H9 (cell line): Measurements from ENCODE around the gene GRID2. TPM values are rescaled to one million over a fixed set of nuclear protein-coding genes. Genes with fewer than 3 reads are reported as not detected.
A peak's percentile ranks its signal among the peaks of the same experiment; 100 is the strongest.

Experiments used
- DNase-seq: peaks from one replicate; pipeline ENCODE4 v3.0.0-alpha.2; 2017
- H2AFZ ChIP-seq: one replicate; pipeline ENCODE4 v1.6.1; 2013; ENCODE audit warnings: mild to moderate bottlenecking, low read length, control low read depth, moderate library complexity
- H2AK5ac ChIP-seq: 2 replicates; pipeline ENCODE4 v1.6.1; 2013; ENCODE audit warnings: low read length, control low read depth, mixed read lengths; ENCODE audit not compliant: insufficient read length
- H2BK120ac ChIP-seq: one replicate; pipeline ENCODE4 v1.6.1; 2013; ENCODE audit warnings: low read depth, mild to moderate bottlenecking, low read length, control low read depth, inconsistent platforms; ENCODE audit not compliant: poor library complexity, severe bottlenecking
- H2BK12ac ChIP-seq: 2 replicates; pipeline ENCODE4 v1.6.1; 2013; ENCODE audit warnings: low read length, control low read depth, mixed read lengths, low read depth; ENCODE audit not compliant: insufficient read length
- H2BK15ac ChIP-seq: 2 replicates; pipeline ENCODE4 v1.6.1; 2013; ENCODE audit warnings: low read depth, low read length, control low read depth
- H2BK20ac ChIP-seq: one replicate; pipeline ENCODE4 v1.6.1; 2013; ENCODE audit warnings: low read depth, mild to moderate bottlenecking, low read length, control low read depth, inconsistent platforms; ENCODE audit not compliant: poor library complexity, severe bottlenecking
- H2BK5ac ChIP-seq: 2 replicates; pipeline ENCODE4 v1.6.1; 2013; ENCODE audit warnings: low read length, control low read depth, mixed read lengths; ENCODE audit not compliant: insufficient read length
- H3K14ac ChIP-seq: 2 replicates; pipeline ENCODE4 v1.6.1; 2013; ENCODE audit warnings: low read length, control low read depth; ENCODE audit not compliant: insufficient read depth
- H3K18ac ChIP-seq: 2 replicates; pipeline ENCODE4 v1.6.1; 2013; ENCODE audit warnings: low read depth, mild to moderate bottlenecking, mixed read lengths, low read length, control low read depth; ENCODE audit not compliant: insufficient read length
- H3K23ac ChIP-seq: 2 replicates; pipeline ENCODE4 v1.6.1; 2013; ENCODE audit warnings: low read length, control low read depth, mixed read lengths, low read depth; ENCODE audit not compliant: insufficient read length
- H3K23me2 ChIP-seq: 2 replicates; pipeline ENCODE4 v1.6.1; 2013; ENCODE audit warnings: low read depth, mild to moderate bottlenecking, mixed read lengths, low read length, control low read depth; ENCODE audit not compliant: insufficient read length, poor library complexity, severe bottlenecking
- H3K27ac ChIP-seq: 2 replicates; pipeline ENCODE4 v1.5.1; 2013; ENCODE audit warnings: low read length, control low read depth, mixed read lengths, low read depth; ENCODE audit not compliant: insufficient read length
- H3K27me3 ChIP-seq: 2 replicates; pipeline ENCODE4 v1.6.1; 2013; ENCODE audit warnings: low read length, control low read depth, inconsistent platforms; ENCODE audit not compliant: insufficient read depth
- H3K4ac ChIP-seq: 2 replicates; pipeline ENCODE4 v1.6.1; 2013; ENCODE audit warnings: low read depth, mild to moderate bottlenecking, control low read depth, inconsistent platforms, low read length, moderate library complexity
- H3K4me1 ChIP-seq: 2 replicates; pipeline ENCODE4 v1.6.1; 2013; ENCODE audit warnings: low read length, control low read depth, inconsistent platforms; ENCODE audit not compliant: insufficient read depth
- H3K4me2 ChIP-seq: 2 replicates; pipeline ENCODE4 v1.6.1; 2013; ENCODE audit warnings: low read length, control low read depth, mixed read lengths; ENCODE audit not compliant: insufficient read length, insufficient read depth
- H3K56ac ChIP-seq: 2 replicates; pipeline ENCODE4 v1.6.1; 2013; ENCODE audit warnings: low read depth, mild to moderate bottlenecking, mixed read lengths, low read length, control low read depth; ENCODE audit not compliant: insufficient read length
- H3K79me1 ChIP-seq: 2 replicates; pipeline ENCODE4 v1.6.1; 2013; ENCODE audit warnings: low read depth, mild to moderate bottlenecking, moderate library complexity, low read length, control low read depth, inconsistent platforms; ENCODE audit not compliant: insufficient read depth, poor library complexity, severe bottlenecking
- H3K79me2 ChIP-seq: 2 replicates; pipeline ENCODE4 v1.6.1; 2013; ENCODE audit warnings: low read length, control low read depth, inconsistent platforms; ENCODE audit not compliant: insufficient read depth
- H3K9ac ChIP-seq: 2 replicates; pipeline ENCODE4 v1.6.1; 2013; ENCODE audit warnings: low read length, control low read depth, mixed read lengths; ENCODE audit not compliant: insufficient read length; ENCODE audit errors: extremely low read depth
- H3K9me3 ChIP-seq: one replicate; pipeline ENCODE4 v1.6.1; 2013; ENCODE audit warnings: low read depth, low read length, inconsistent platforms; ENCODE audit not compliant: control insufficient read depth
- H3T11ph ChIP-seq: one replicate; pipeline ENCODE4 v1.6.1; 2013; ENCODE audit warnings: mild to moderate bottlenecking, low read length, control low read depth, inconsistent platforms
- H4K20me1 ChIP-seq: one replicate; pipeline ENCODE4 v1.6.1; 2013; ENCODE audit not compliant: control insufficient read depth, insufficient read length, insufficient read depth
- H4K5ac ChIP-seq: 2 replicates; pipeline ENCODE4 v1.6.1; 2013; ENCODE audit warnings: low read depth, mild to moderate bottlenecking, mixed read lengths, low read length, control low read depth; ENCODE audit not compliant: insufficient read length
- H4K8ac ChIP-seq: replicated peaks from 2 replicates; pipeline ENCODE4 v1.6.1; 2013; ENCODE audit warnings: low read length, control low read depth, mixed read lengths, low read depth; ENCODE audit not compliant: insufficient read length
- H4K91ac ChIP-seq: 2 replicates; pipeline ENCODE4 v1.6.1; 2013; ENCODE audit warnings: low read depth, mild to moderate bottlenecking, moderate library complexity, mixed read lengths, low read length, control low read depth; ENCODE audit not compliant: insufficient read length
- H3K27ac Mint-ChIP-seq, 3 experiments: 2 replicates in 2 of 3; 3 replicates in 1 of 3; pipeline ENCODE4 v1.8.0; 2020 to 2021; ENCODE audit warnings: mixed read lengths in 3 of 3, mild to moderate bottlenecking in 1 of 3, moderate library complexity in 1 of 3
- H3K27me3 Mint-ChIP-seq: 2 replicates; pipeline ENCODE4 v1.8.0; 2021; ENCODE audit warnings: low read depth, mild to moderate bottlenecking, moderate library complexity, mixed read lengths
- H3K36me3 Mint-ChIP-seq, 3 experiments: 2 replicates in 2 of 3; 3 replicates in 1 of 3; pipeline ENCODE4 v1.8.0; 2020 to 2021; ENCODE audit warnings: low read depth in 3 of 3, mixed read lengths in 3 of 3; ENCODE audit not compliant: insufficient read depth in 1 of 3
- H3K4me1 Mint-ChIP-seq, 2 experiments: 2 replicates each; pipeline ENCODE4 v1.8.0; 2020; ENCODE audit warnings: mixed read lengths in 2 of 2
- H3K4me3 Mint-ChIP-seq, 2 experiments: 2 replicates in 1 of 2; 3 replicates in 1 of 2; pipeline ENCODE4 v1.8.0; 2020 to 2021; ENCODE audit warnings: mild to moderate bottlenecking in 2 of 2, mixed read lengths in 2 of 2, moderate library complexity in 1 of 2
- H3K9me3 Mint-ChIP-seq, 2 experiments: 2 replicates in 1 of 2; 3 replicates in 1 of 2; pipeline ENCODE4 v1.8.0; 2020; ENCODE audit warnings: mild to moderate bottlenecking in 2 of 2, mixed read lengths in 2 of 2, moderate library complexity in 1 of 2
- WGBS: extraction: QIAGEN DNeasy Blood & Tissue Kit; methylation state at CpG from one replicate; pipeline ENCODE4 v1.1.7; 2013; ENCODE audit warnings: missing lambda C conversion rate, low lambda C conversion rate, mixed read lengths; ENCODE audit not compliant: insufficient read length; ENCODE audit errors: extremely low coverage; 5-methylcytosine and 5-hydroxymethylcytosine counted together
- total RNA-seq: library from RNA; stranded (reverse); gene quantifications from 2 replicates; pipeline ENCODE4 v1.2.1, GENCODE V29; 2021
- TF ChIP-seq, protein P1 (sequence below): fragments of 200-600 bp; sonication (generic); conservative IDR thresholded peaks from 3 replicates; pipeline ENCODE4 v1.8.0; 2021; ENCODE audit warnings: antibody characterized with exemption, mild to moderate bottlenecking

Gene GRID2
- total RNA-seq, 1 experiment from 2014 or later = 21.8 TPM

DNA sequence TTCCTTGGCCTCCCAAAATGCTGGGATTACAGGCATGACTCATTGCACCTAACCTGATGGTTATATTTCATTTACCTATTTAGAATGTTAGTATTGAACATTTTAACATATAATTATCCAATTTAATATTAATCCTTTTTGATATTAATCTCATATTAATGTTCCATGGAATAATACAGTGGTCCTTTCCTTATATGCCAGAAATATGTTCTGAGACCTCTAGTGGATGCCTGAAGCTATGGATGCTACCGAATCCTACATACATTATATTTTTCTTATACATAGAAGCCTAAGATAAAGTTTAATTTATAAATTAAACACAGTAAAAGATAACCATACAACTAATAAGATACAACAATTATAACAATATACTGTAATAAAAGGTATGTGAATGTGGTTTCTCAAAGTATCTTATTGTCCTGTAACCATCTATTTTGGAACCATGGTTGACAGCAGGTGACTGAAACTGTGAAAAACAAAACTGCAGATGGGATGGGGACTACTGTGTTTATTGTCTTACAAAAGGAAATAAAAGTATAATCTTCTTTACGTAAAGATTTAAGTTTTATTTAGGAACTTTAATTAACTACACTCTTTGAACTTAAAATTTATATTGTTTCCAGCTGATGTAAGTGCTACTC is 431.4 kb downstream of the GRID2 start:
- Histone ChIP-seq H3K27ac (no peak overlapping the region), H3K79me2 (no peaks in the 10 kb centered on the region), H3K56ac (no peak overlapping the region), H2BK12ac (no peak overlapping the region), H4K8ac (no peak overlapping the region), H2BK120ac (no peak overlapping the region), H3K4ac (no peak overlapping the region), H3K27me3 (no peaks in the 10 kb centered on the region), H2BK20ac (no peak overlapping the region), H2BK15ac (no peak overlapping the region), H4K91ac (no peak overlapping the region), H3K23ac (no peak overlapping the region), H3K4me2 (no peak overlapping the region), H3T11ph (no peak overlapping the region), H3K14ac (no peak overlapping the region), H3K9ac (no peak overlapping the region), H3K79me1 (no peaks in the 10 kb centered on the region), H2AK5ac (no peak overlapping the region), H3K4me1 (no peaks in the 10 kb centered on the region), H3K18ac (no peak overlapping the region), H4K5ac (no peak overlapping the region), H3K9me3 (no peaks in the 10 kb centered on the region), H2BK5ac (no peak overlapping the region), H2AFZ (no peak overlapping the region), H4K20me1 (no peaks in the 10 kb centered on the region), H3K23me2 (no peaks in the 10 kb centered on the region)
- Mint-ChIP-seq H3K4me3 (no peak overlapping the region), H3K27me3 (no peaks in the 10 kb centered on the region), H3K9me3 (no peaks in the 10 kb centered on the region), H3K27ac (no peak overlapping the region), H3K4me1 (peaks cover 4% of the 10 kb centered on the region in 2 experiments; a peak in 1 of 4 replicates), H3K36me3 (peaks cover 0 to 1% (median 0%) of the 10 kb centered on the region in 3 experiments; a peak in 1 of 7 replicates)
- WGBS = no CpG with 5 or more reads among the region's 2 CpGs
- DNase-seq = no peak
- TF ChIP-seq, protein P1, sequence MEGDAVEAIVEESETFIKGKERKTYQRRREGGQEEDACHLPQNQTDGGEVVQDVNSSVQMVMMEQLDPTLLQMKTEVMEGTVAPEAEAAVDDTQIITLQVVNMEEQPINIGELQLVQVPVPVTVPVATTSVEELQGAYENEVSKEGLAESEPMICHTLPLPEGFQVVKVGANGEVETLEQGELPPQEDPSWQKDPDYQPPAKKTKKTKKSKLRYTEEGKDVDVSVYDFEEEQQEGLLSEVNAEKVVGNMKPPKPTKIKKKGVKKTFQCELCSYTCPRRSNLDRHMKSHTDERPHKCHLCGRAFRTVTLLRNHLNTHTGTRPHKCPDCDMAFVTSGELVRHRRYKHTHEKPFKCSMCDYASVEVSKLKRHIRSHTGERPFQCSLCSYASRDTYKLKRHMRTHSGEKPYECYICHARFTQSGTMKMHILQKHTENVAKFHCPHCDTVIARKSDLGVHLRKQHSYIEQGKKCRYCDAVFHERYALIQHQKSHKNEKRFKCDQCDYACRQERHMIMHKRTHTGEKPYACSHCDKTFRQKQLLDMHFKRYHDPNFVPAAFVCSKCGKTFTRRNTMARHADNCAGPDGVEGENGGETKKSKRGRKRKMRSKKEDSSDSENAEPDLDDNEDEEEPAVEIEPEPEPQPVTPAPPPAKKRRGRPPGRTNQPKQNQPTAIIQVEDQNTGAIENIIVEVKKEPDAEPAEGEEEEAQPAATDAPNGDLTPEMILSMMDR = peak; percentile 52
